HFFc6 (cell line): ENCODE measurements around the gene TRIB2. TPM values are rescaled to one million over a fixed set of nuclear protein-coding genes. Genes with fewer than 3 reads are reported as not detected.

Experiments
- DNase-seq: peaks from one replicate; pipeline ENCODE4 v3.0.0-alpha.2; 2018
- H3K27ac Mint-ChIP-seq: 2 replicates; pipeline ENCODE4 v1.8.0; 2020; ENCODE audit warnings: mild to moderate bottlenecking, mixed read lengths
- H3K27me3 Mint-ChIP-seq: 2 replicates; pipeline ENCODE4 v1.8.0; 2021; ENCODE audit warnings: mild to moderate bottlenecking, moderate library complexity, mixed read lengths; ENCODE audit not compliant: insufficient read depth
- H3K36me3 Mint-ChIP-seq: 2 replicates; pipeline ENCODE4 v1.8.0; 2021; ENCODE audit warnings: low read depth, mixed read lengths
- H3K4me1 Mint-ChIP-seq: 2 replicates; pipeline ENCODE4 v1.8.0; 2020; ENCODE audit warnings: low read depth, mixed read lengths
- H3K4me3 Mint-ChIP-seq: 2 replicates; pipeline ENCODE4 v1.8.0; 2020; ENCODE audit warnings: mild to moderate bottlenecking, moderate library complexity, mixed read lengths
- H3K9me3 Mint-ChIP-seq: 2 replicates; pipeline ENCODE4 v1.8.0; 2020; ENCODE audit warnings: mild to moderate bottlenecking, mixed read lengths
- CTCF ChIP-seq: fragments of 200-600 bp; sonication (generic); IDR thresholded peaks from 2 replicates; pipeline ENCODE4 v1.5.0; 2021; ENCODE audit warnings: antibody characterized with exemption, mild to moderate bottlenecking
- total RNA-seq, 6 experiments: library from RNA; stranded (reverse); fragmentation: NEBNext Ultra II Directional; extraction: Animal tissue kit (Norgen Biotek cat#: 25700); gene quantifications; 2 replicates in 1 of 6; 3 replicates in 5 of 6; pipeline ENCODE4 v1.2.3, GENCODE V29; 2021

Gene TRIB2
- total RNA-seq, 6 experiments from 2014 or later, result 13.6 to 22.9 (median 16.8) TPM

DNA sequence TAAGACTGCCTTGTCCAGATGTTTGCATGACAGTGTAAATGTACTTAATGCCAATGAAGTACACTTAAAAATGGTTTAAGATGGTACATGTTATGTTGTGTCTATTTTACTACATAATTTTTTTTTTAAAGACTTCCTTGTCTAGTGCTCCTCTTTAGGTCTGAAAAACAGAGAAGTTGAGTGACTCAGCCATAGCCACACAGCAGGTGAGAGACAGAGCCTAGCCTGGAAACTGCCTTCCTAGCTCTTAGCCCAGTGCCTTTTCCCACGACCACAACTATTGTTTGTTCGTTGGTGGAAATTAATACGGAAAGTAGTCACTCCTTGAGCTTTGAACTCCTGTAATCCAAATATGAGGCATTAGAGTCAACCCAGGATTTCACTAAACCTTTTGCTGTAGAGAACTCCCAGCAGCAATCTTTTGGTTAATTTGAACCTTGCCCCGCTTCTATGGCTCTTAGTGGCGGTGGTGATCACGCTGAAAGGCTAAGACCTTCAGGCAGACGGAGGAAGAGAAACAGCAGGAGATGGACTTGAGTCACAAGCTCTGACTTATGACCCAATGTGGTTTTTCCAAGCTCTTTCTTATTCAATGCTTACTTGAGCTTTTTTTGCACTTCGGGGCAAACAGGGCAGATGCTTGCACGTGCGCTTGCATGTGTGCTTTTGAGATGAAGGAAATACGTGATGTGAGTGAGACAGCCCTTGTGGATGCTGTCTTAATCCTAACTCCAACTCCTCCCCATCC lies 21.2 kb downstream of the TRIB2 start:
- no peak for DNase-seq
- no peak for TF ChIP-seq CTCF
- Mint-ChIP-seq H3K9me3 (no peaks in the 10 kb centered on the region), H3K27me3 (peaks cover under 1% of the 10 kb centered on the region), H3K36me3 (peaks cover 61% of the 10 kb centered on the region), H3K4me1 (peaks cover 12% of the 10 kb centered on the region), H3K27ac (no peak overlapping the region), H3K4me3 (no peak overlapping the region)

DNA sequence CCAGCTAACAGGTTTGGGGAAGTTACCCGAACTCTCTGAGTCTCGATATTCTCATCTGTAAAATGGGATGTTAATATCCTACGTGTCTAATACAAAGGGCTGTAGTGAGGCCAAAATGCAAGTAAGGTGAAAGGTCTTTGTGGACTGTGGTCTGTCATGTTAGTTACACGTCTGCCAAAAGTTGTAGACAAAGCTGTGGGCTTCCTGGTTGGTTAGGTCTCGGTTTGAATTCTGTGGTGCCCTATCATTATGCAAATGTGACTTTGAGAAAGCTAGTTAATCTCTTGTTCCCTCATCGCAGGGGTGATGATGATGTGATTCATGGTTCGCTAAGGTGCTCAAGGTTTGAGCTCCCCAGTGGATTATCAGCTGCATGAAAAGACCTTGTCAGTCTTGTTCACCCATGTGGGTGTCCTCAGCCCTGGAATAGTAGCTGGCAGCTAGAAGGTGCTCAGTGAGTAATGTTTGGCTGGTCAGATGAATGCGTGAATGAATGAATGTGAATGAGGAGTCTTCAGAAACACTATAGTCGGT lies 23.1 kb downstream of the TRIB2 start:
- H3K9me3 Mint-ChIP-seq, result no peaks in the 10 kb centered on the region
- no peak for DNase-seq
- no peak overlapping the region for H3K27ac Mint-ChIP-seq
- H3K4me3 Mint-ChIP-seq, result no peak overlapping the region
- H3K27me3 Mint-ChIP-seq, result no peaks in the 10 kb centered on the region; the same call in 1 of the 2 replicates
- H3K36me3 Mint-ChIP-seq, result peaks cover 59% of the 10 kb centered on the region
- TF ChIP-seq CTCF, result no peak
- H3K4me1 Mint-ChIP-seq, result peaks cover 12% of the 10 kb centered on the region

GRCh38 chr2:12741380-12741779 lies 24.6 kb downstream of the TRIB2 start:
- peaks cover 56% of the 10 kb centered on the region for H3K36me3 Mint-ChIP-seq
- no peak for DNase-seq
- H3K9me3 Mint-ChIP-seq, result no peaks in the 10 kb centered on the region
- H3K27ac Mint-ChIP-seq, result no peak overlapping the region
- H3K4me1 Mint-ChIP-seq, result peaks cover 12% of the 10 kb centered on the region
- H3K27me3 Mint-ChIP-seq, result no peaks in the 10 kb centered on the region; the same call in 1 of the 2 replicates
- no peak overlapping the region for H3K4me3 Mint-ChIP-seq
- no peak for TF ChIP-seq CTCF

GRCh38 chr2:12742891-12743290 lies 26.2 kb downstream of the TRIB2 start:
- Mint-ChIP-seq H3K36me3 (peaks cover 43% of the 10 kb centered on the region), H3K4me1 (peaks cover 6% of the 10 kb centered on the region)

DNA sequence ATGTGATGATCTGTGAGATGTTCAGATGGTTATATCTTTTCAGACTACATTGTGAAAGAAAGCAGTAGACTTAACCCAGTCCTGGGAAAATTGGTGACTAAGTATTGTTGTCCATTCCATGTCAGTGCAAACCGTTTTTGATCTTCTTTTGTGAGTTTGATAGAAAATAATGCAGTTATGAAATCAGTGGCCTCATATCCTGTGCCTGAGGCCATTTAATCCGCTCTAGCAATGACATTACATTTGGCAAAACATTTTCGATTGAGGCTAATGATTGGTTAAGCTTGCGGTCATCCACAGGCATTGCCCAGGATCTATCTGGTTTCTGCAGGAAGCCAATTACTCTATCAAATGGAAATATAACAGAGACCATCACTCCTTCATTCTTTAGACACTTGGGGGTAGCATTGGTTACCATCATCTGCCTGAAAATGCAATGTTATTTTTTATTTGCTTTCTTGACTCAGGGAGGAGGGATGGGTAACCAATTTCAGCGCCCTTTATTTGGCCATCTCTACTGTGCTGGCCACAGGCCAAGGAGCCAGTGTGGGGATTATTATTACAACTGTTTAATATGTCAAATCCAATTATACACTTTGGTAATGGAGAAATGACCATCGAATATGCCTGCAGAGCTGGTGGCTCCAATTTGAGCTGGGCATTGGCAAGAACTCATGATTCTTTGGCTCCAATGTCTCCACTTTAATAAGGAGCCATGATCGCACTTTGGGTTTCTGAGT lies 33.6 kb downstream of the TRIB2 start:
- Mint-ChIP-seq H3K9me3 (no peaks in the 10 kb centered on the region), H3K27ac (no peak overlapping the region), H3K4me1 (peaks cover 3% of the 10 kb centered on the region; the same call in 1 of the 2 replicates), H3K4me3 (no peak overlapping the region), H3K27me3 (no peaks in the 10 kb centered on the region; the same call in 1 of the 2 replicates), H3K36me3 (no peaks in the 10 kb centered on the region)
- TF ChIP-seq CTCF, result no peak
- DNase-seq, result no peak

More at GRCh38 chr2:12742891-12743290, 26.2 kb downstream of the TRIB2 start:
- H3K4me3 Mint-ChIP-seq, result no peak overlapping the region
- no peaks in the 10 kb centered on the region for H3K9me3 Mint-ChIP-seq
- TF ChIP-seq CTCF, result no peak
- no peak for DNase-seq
- H3K27me3 Mint-ChIP-seq, result no peaks in the 10 kb centered on the region; the same call in 1 of the 2 replicates
- no peak overlapping the region for H3K27ac Mint-ChIP-seq
